GM19397 (cell line): Measurements from ENCODE around the gene TJAP1.
"Not testable (repeated sequence)": the region's sequence is repeated elsewhere in the genome, so short reads cannot be mapped to it uniquely, and the experiment has no call there.

Experiments
- ATAC-seq: cut with Tn5 transposase; IDR thresholded peaks from one replicate; pipeline ENCODE4 v1.9.1; 2021; ENCODE audit warnings: mild to moderate bottlenecking, moderate library complexity; ENCODE audit not compliant: unreplicated experiment

Gene TJAP1

DNA sequence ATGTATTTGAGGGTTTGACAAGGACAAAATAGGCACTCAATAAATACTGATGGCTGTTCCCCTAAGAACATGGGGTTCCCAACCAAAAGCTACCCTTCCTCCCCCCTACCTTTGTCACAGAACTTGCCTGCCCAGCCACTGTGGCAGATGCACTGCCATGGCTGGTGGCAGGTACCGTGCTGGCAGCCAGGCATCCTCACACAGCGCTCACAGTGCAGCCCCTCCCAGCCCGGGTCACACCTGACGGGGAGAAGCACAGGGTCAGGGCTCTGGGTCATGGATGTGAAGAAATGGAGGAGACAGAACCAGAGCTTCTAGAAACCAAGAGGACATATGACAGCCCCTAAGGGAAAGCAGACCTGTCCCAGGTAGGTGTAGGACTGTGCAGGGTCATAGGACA lies 24.5 kb upstream of the TJAP1 start:
- ATAC-seq: no peak

DNA sequence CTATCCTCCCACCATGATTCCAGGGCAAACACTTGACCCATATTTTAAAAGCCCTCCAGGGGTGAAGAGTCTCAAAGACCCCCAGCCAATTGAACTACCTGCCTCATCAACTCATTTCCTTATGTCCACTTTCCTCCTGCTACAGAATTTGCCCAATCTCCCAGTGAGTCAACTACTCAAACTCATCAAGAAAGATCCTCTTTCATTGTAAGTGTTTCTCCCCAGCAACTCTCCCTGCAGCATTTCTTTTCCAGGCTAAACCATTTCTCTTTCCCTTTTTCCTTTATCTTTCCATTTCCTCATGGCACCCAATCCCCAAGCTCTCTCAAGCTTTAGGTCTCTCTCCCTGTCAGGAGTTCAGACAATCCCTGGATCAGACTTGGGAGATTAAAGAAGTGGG lies 23.5 kb upstream of the TJAP1 start:
- ATAC-seq: no peak

DNA sequence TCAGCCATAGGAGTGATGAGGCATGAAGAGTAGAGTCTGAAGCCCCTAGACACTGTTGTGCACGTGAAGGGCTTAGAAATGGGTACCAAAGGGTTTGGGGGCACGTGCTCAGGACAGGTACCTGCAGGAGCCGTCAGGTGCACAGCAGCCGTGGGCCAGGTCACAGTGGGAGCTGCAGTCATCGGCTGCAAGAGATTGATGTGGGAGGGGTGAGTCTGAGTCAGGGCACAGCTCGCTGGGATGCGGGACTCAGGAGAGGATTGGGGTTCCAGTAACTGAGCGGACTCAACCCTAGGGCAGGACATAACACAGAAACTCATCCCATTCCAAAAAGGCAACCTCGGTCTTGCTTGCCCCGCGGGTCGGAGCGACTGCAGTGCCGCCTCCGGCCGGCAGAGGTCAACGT lies 23.1 kb upstream of the TJAP1 start:
- ATAC-seq: peak; percentile 55

DNA sequence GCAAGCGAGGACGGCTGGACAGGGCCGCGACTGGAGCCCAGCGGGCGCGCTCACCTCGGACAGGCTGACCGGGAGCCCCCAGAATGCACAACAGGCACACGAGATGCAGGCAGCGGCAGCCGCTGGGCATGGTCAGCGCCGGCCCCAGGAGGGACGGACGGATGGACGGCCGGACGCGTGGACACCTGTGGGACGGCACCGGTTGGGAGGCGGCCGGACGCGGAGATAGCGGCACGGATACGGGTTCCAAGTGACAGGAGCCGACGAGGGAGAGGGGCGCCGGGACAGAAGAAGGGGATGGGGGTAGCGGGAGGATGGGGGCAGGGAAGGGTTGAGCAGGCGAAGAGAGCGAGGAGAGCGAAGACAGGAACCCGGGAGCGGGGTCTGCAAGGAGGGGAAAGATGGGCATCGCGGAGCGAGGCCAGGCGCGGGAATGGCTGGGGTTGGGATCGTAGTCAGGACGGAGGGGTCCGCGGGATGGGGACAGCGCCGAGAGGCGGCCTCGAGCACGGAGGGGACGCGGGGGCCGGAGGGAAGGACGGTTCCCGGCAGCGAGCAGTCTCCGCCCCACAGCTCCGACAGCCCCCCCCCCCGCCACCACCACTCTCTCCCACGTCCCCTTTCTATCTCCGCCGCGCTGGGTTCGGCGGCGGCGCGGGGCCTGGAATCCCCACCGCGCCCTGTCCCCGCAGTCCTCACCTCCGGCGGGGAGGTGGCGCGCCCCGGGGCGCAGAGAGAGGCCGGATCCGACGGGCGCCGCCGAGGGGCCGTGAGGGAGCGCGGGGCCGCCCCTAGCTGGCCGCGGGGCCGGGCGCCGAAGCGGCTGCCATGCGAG lies 22.5 kb upstream of the TJAP1 start:
- ATAC-seq: peak; percentile 22

DNA sequence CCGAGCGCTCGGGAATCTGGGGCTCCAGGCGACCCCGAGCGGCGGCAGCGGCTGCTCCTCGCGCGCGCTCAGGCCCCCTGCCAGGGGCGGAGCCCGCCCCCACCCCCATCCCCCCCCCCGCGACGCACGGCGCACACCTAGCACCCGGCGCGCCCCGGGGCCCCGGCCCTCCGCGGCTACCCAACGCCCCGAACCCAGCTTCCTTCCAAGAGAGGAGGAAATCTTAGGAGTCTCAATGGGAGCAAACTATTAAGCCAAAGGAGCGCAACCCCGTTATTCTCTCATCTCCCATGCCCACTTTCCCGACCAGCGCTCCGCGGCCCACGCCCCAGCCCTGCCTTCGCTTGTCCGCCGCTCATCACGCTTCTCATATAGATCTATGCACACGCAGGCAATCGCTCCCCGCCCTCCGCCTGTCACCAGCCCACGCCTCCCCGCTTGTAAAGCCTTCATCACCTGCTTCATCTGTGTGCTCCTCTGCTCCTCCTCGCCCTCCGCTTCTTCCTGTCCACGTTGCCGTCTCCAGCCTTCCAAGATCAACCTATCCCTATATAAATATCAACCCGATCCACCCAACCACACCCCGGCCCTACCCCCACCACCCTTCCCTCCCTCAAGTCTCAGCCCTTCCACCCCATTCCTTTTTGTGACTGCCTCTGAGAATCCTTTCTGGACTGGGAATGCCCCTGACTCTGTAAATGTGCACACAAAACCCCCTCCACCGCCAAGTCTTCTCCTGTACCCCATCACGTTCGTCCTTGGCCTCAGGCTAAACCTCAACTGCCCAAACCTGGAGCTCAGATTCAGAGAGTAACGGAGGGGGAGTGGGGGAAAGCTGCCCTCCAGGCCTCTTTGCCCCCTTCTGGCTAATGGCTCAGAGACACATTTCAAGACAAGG lies 21.6 kb upstream of the TJAP1 start, which contains the start of gene DLK2:
Gene DLK2 (minus strand): TSS at position 18 of the 898 bp plus-strand sequence. CDS start 723 bp downstream, outside the sequence.
- ATAC-seq: no peak

DNA sequence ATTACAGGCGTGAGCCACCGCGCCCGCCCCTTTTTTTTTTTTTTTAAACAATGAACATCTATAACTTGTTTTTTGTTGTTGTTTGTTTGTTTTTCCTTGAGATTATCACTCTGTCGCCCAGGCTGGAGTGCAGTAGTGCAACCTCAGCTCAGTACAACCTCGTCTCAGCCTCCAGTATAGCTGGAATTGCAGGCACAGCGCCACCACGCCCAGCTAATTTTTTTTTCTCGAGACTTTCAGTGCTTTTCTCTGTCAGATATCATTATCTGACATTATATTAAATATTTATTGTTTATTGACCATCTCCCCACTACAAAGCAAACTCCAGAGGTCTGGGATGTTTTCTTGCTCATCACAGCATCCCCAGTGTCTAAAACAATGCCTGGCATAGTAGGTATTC lies 19.7 kb upstream of the TJAP1 start:
- ATAC-seq: no peak

DNA sequence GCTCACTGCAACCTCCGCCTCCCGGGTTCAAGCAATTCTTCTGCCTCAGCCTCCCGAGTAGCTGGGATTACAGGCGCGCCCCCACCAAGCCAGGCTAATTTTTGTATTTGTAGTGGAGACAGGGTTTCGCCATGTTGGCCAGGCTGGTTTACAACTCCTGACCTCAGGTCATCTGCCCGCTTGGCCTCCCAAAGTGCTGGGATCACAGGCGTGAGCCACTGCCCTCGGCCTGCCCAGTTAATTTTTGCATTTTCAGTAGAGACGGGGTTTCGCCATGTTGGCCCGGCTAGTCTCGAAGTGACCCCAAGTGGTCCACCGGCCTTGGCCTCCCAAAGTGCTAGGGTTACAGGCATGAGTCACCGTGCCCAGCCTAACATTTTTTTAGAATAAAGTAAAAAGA lies 19.2 kb upstream of the TJAP1 start:
- ATAC-seq: not testable (repeated sequence)

DNA sequence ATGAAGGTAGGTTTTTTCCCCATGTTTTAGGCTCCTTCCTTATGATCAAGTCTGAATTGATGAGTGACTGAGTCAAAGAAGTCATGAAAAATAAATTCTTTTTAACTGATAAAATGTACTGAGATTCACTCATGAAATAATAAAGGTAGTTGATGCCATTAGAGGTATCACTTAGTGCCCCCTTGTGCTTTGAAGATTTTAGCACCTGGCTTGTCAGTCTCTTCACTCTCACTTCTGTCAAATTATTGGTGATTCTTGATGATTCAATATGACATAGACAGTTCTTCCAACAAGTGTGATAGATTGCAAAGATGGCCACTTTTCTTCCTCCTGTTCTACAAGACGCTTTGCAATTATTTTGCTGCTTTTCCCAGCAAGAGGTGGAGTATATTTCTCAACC lies 17.8 kb upstream of the TJAP1 start:
- ATAC-seq: no peak

DNA sequence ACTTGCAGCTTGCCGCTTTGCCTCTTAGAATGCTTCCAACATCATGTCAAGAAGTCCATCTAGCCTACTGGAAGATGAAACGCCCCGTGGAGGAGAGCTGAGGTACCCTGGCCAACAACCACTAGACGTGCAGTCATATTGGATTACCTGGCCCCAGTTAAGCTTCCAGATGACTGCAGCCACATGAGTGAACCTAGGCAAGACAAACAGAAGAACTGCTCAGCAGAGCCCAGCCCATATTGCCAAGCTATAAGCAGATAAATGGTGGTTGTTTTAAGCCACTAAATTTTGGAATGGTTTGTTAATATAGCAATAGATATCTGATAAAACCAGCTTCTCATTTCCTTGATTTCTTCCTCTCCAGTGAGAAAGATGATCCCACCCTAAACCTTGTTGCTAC lies 17.3 kb upstream of the TJAP1 start:
- ATAC-seq: no peak

DNA sequence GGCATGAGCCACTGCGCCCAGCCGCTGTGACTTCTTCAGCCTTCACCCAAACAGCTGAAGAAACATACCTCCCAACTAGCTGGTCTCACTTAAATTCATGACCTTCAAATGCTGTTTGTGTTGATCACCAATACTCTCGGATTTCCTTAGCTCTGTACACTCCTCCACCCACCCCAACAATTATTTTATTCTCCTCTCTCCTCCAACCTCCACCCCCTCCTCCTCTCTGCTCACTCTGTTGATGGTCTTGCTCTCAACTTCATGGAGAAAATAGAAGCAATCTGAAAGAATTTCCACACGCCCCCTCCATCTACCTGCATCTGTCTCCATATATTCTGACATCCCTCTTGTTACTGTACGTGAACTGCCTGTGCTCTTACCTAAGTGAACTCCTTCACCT lies 15.4 kb upstream of the TJAP1 start:
- ATAC-seq: no peak

DNA sequence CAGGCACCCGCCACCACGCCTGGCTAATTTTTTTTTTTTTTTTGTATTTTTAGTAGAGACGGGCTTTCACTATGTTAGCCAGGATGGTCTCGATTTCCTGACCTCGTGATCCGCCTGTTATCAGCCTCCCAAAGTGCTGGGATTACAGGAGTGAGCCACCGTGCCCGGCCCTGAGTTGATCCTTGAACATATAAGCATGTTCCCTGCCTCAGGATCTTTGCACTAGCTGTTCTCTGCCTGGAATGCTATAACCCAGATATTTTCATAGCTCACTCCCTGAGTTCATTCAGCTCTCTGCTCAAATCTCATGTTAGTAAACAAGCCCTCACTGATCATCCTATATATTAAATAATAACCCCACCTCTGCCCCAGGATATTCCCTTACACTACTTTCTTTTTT lies 13.0 kb upstream of the TJAP1 start:
- ATAC-seq: no peak

DNA sequence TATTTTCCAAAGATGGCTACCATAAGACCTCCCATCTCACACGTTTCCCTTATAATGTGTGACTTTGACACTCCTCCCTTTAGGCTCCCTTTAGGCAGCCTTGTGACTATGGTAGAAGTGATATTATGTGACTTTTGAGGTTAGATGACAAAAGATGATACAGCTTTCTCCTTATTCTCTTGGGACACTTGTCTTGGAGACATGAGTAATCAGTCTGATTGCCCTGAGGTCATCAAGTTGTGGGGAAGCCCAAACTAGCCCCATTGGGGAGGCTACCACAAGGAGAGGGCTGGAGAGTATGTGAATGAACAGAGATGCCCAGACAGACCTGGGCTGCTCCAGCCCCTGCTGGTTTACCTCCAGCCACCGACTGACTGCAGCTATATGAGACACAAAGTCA lies 11.4 kb upstream of the TJAP1 start:
- ATAC-seq: no peak

DNA sequence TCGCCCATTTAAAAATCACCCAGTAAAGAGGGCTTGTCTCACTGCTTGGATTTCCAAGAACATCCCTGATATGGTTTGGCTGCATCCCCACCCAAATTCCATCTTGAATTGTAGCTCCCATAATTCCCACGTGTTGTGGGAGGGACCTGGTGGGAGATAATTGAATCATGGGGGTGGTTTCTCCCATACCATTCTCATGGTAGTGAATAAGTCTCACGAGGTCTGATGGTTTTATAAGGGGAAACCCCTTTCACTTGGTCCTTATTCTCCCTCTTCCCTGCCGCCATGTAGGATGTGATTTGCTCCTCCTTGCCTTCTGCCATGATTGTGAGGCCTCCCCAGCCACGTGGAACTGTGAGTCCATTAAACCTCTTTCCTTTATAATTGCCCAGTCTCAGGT lies 10.1 kb upstream of the TJAP1 start:
- not testable (repeated sequence) for ATAC-seq

DNA sequence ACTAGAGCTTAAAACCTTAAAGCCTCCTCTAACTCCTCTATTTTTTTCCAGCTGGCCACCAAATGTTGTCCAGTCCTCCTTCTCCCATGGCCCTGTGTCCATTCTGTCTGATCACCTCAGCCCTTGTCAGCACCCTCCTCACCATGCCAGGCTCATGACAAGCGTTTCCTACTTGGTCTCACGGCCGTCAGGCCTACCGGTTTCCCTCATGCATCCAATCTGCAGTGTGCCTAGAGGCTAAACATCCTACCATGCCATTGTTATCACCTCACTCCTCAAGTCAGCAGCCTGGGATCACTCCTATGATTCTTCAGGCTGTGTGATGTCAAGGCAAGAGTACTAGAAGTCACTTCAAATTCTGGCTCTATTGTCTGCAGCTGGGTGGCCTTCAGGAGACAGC lies 9.6 kb upstream of the TJAP1 start:
- ATAC-seq: no peak

DNA sequence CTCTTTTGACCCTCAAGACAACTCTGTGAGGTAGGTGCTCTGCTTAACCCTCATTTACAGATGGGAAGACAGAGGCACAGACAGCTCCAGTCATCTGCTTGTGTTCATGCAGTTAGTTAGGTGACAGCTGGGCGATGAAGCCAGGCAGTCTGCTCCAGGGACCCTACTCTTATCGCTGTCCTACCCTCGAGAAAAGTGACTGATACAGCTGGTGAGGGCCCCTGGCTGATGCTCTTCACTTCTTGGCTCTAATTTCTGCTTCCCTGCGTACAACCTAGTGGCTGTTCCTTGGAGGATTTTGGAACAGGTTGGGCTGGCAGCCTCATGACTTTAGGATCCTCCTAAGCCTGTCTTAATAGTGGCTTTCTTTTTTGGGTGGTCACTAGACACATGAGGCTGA lies 9.1 kb upstream of the TJAP1 start:
- no peak for ATAC-seq

DNA sequence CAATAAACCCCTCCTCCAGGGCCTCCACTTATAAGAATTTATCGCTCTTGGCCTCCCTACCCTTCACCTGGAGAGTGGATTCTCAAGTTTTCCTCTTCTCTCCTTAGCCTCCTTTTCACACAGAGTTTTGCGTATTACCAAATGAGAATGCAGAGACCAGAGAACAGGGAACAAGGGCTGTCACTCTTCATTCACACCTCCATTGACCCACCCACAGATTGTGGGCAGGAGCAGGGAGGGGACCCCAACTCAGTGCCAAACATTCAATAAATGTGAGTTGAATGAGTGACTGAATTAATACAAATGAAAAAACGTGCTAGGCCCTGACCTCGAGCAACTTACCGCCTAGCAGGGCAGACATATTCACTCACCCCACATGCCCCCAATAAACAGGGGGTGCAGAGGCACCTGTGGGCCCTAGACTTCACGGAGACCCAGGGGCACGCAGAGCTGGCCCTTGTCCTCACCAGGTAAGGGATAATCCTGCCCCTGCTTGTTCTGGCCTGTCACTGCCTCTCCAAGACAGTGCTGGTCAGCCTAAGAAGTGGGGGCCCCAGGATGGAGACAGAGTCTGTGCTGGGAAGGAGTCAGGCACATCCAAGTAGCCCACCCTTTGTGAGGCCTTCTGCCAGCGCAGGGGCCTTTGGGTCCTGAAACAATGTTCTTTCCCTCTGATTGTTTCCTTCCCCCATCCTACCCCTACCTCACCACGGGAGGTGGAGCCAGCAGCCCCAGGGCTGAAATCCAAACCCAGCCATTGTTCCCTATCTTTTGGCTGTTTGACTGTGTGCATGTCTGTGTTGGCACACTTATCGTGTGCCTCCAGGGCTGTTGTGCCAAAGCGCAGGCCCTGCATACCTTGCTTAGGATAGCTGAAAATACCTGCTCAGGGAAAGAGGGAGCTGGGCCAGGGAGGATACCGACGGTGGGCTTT lies 8.4 kb upstream of the TJAP1 start:
- ATAC-seq: no peak

DNA sequence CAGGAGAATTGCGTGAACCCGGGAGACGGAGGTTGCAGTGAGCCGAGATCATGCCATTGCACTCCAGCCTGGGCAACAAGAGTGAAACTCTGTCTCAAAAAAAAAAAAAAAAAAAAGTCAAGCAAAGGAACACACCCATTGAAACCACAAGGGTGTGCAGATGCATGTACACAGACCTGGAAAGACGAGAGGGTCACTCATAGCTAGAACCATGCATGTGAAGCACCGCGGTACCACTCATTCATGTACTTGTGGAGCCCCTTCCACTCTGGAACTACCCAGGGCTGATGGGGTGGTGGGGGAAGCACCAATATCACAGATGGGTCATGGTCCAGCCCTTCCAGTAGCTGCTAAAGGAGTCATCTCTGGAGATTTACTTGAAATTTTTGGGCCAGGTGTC lies 7.4 kb upstream of the TJAP1 start:
- no peak for ATAC-seq

DNA sequence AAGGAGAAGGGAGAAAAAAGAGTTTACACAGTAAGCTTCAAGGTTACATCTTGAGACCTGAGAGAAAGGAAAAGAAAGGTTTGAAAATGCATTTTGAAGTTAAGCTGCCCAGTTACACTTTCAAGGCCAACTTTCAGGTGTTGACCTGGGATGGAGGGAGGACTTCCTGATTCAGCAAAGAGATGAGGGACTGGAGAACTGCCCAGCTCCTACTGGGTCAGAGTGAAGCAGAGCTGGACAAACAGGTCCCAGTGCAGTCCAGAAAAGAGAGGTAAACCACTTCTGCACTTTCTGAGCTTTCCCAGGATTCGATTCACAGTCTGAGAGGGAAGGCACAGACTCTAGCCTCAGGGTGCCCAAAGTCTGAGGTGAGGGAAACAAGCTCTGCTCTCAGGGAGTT lies 6.0 kb upstream of the TJAP1 start:
- ATAC-seq: no peak

DNA sequence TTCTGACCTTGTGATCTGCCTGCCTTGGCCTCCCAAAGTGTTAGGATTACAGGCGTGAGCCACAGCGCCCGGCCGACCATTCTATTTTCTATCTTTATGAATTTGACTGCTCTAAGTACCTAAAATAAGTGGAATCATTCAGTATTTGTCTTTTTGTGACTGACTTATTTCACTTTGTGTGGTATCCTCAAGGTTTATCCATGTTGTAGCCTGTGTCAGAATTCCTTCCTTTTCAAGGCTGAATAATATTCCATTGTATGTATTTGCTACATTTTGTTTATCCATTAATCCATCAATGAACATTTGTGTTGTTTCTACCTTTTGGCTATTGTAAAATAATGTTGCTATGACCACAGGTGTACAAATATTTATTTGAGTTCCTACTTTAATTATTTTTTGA lies 4.9 kb upstream of the TJAP1 start:
- ATAC-seq: no peak

DNA sequence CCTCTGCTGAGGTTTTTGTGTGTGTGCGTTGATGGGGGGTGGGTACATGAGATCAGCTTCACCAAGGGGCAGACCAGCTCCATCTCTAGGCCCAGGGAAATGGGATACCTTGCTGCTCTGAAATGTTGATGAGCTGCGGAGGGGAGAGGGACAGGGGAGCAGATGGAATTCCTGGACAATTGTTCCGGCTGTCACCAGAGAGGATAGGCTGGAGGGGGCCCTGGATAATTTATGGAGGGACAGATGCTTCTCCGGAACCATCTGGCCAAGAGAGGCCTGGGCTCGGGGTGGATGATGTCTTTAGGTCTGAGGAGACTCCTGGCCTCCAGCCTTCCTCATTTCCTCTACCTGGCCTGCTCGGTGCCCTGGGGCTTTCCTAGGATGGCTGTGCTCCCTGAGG lies 1.9 kb upstream of the TJAP1 start:
- ATAC-seq: no peak

DNA sequence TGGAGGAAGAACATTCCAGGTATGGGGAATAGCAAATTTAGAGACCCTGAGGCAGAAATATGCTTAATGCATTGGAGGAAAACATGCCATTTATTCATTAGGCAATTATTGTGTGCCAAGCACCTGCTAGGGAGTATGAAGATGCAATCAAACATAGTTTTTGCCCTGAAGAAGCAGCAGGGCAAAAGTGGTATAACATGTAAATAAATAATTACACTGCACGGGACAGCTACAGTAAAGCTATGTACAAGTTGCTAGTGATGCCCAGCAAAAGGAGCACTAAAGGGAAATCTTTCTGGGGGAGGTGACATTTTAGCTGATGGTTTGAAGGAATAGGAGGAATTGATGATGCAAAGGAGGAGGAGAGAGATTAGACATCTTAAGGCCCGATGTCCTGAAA lies 624 bp upstream of the TJAP1 start:
- no peak for ATAC-seq
